ENCODE measurements around the gene DAGLA.

DAGLA gene

DNA sequence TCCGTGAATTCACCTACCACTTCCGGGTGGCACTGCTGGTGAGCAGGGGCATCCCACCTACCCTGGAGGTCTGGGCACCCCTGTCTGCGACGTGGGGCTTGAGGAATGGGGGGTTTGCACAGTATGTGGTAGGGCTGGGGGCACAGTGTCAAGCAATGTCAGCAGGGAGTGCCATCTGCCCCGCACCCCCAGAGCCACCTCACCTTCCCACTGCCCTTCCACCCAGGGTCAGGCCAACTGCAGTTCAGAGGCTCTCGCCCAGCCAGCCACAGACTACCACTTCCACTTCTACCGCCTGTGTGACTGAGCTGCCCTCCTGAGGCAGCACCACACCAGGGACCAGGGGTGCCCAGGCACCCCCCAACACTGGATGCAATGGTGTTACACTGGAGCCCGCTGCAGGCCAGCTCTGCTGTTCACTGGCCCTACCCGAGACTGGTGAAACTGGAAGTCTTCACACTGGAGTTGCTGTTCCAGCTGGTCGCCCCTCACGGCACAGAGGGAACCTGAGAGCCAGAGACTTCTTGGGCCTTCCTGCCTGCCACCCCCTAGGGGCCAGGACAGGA, 105.7 kb downstream of the DAGLA start:
- DNase-seq: no peak

DNA sequence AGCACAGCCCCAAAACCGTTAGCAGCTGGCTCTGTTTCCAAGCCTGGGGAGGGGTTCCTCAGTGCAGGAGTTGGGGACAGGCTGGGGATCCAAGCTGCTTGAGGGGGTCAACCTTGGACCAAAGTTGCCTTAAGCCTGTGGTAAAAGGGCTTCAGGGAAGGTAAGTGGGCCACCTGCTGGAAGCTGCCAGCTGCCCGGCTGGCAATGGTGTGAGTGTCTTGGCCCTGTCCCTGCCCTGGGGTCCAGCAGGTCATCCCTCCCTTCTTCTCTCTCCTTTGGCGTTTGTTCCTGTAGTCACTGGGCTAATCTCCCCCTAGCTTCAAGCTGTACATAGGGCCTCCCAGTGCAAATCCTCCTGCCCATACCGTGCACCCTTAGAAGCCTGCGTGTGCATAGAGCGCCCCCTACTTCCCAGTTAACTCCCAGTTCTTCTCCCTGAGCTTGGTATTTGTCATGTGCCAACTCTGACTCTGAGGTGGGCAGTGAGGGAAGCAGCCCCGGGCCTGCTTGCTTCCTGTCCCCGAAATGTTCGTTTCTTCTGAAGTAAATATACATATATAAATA, 107.8 kb downstream of the DAGLA start:
- no peak for DNase-seq

DNA sequence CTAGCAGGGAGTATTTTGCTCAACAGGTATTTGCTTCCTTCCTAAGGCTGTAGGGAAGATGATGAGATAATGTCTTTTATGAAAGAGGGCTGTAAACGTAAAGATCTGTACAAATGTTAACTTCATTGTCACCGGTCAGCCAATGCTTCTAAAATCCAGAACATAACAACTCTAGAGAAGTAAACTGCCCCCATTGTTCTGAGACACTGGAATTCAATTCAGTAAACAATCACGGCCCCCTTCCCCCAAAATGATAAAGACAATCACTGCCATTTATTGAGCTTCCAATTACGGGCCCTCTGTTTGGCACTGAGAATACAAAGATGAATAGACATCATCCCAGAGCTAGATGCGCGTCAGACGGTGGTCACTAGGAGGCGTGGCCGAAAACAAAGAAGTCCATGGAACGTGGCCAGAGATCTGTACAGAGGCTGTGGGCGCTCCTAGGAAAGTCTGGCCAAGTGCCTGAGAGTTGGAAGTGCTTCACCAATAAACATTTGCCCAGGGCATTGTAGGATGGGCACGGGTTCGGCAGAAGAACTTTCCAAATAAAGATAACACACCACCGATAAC, 111.6 kb downstream of the DAGLA start:
- DNase-seq: peak; percentile 77

DNA sequence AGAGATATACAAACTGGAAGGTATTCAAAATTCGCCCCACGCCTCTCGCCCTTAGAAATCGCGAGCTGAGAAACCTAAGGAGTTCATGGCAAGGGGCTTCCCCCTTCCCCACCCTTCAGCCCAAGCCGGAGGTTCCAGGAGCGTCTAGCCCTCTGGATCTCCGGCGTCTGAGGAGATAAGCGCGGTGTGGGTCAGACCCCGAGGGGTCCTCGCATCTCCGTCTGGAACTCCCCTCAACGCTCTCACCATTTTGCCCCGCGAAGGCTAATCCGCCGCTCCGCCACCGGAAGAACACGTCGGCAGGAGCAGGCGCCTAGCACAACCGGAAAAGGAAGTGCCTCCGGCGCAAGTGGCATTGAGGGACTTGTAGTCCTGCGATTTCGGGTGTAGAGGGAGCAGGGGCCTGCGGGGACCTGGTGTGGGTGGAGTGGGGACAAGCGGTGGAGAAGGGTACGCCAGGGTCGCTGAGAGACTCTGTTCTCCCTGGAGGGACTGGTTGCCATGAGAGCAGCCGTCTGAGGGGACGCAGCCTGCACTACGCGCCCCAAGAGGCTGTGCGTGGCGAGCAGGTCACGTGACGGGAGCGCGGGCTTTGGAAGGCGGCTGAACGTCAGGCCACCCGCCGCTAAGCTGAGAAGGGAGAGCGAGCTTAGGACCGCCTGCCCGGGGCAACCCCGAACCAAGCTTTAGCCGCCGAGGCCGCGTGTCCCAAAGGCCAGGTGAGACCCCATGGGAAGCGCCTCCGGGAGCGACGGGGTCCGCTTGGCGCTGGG, 112.3 kb downstream of the DAGLA start, which contains the start of the genes FEN1 and TMEM258:
FEN1 (plus strand) TSS at position 602 of the 773 bp plus-strand sequence. CDS start 2,451 bp downstream, outside the sequence.
TMEM258 (minus strand) TSS at position 290 of the 773 bp plus-strand sequence; CDS start at position 249, 41 bp downstream.
- DNase-seq: peak; percentile 89

DNA sequence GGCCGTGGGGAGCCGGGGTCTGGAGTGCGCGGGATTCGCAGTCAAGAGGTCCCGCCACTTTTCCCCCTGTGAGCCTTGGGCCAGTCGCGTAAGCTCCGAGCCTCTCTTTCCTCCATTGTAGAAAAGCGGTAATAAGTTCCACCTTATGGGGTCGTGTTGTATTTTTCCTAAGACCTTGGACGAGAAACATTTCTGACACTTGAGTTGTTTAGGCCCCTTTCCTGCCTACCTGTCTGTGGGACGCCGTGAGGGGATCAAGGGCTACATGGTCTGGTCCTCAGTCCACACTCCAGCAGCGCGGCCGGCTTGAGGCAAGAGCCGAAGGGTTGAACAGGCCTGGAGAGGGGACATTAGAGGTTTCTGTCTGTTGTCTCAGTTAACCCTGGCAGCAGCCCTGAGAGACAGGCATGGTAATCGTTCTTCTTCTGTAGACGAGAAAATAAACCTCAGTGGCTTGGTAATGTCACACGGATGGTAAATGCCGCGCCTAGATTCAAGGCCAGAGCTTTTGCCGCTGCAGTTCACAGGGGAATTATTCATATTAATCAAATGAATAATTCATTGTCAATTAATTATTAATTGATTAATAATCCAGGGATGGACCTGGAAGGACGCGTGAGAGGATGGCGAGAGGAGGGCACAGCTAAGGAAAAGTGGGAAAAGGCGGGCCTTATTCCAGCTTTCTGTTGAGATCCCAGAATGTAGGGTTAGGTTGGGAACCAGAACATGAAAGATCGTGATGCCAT, 113.1 kb downstream of the DAGLA start:
- no peak for DNase-seq

DNA sequence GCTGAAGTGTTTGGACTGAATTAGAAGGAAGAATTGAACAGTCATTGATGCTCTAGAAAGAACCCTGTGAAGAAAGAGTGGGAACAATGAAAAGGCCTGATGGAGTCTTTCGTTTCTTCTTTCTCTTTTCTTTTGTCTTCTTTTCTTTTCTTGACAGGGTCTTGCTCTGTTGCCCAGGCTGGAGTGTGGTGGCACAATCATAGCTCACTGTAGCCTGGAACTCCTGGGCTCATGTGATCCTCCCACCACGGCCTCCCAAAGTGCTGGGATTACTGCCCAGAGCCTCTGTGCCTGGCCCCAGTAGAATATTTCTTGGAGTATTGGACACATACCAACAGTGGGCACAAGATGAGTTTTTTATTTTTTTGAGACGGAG, 113.6 kb downstream of the DAGLA start:
- DNase-seq: no peak

DNA sequence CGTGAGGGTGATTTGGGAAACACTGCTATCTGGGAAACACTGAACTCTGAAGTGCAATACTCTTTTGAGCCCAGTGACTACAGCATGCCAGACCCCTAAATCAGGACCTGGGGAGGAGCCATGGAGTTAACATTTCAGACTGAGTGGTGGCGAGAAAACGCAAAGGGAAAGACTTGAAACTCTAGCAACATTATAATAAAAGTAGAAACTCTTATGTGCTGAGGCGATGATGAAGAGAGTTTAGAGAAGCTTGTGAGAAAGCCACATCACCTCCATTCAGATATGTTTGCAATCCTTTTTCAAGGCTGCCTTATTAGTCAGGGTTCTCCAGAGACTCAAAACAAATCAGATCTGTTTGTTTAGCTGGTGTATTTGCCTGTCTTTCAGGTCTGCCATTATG, 114.4 kb downstream of the DAGLA start:
- no peak for DNase-seq

DNA sequence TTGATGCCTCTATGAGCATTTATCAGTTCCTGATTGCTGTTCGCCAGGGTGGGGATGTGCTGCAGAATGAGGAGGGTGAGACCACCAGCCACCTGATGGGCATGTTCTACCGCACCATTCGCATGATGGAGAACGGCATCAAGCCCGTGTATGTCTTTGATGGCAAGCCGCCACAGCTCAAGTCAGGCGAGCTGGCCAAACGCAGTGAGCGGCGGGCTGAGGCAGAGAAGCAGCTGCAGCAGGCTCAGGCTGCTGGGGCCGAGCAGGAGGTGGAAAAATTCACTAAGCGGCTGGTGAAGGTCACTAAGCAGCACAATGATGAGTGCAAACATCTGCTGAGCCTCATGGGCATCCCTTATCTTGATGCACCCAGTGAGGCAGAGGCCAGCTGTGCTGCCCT, 115.3 kb downstream of the DAGLA start:
- DNase-seq: no peak

DNA sequence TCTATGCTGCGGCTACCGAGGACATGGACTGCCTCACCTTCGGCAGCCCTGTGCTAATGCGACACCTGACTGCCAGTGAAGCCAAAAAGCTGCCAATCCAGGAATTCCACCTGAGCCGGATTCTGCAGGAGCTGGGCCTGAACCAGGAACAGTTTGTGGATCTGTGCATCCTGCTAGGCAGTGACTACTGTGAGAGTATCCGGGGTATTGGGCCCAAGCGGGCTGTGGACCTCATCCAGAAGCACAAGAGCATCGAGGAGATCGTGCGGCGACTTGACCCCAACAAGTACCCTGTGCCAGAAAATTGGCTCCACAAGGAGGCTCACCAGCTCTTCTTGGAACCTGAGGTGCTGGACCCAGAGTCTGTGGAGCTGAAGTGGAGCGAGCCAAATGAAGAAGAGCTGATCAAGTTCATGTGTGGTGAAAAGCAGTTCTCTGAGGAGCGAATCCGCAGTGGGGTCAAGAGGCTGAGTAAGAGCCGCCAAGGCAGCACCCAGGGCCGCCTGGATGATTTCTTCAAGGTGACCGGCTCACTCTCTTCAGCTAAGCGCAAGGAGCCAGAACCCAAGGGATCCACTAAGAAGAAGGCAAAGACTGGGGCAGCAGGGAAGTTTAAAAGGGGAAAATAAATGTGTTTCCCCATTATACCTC, 115.8 kb downstream of the DAGLA start:
- no peak for DNase-seq
